22Rv1 (cell line): ENCODE data around the gene AQP7.

ENCODE experiments used
- ZFX ChIP-seq: fragments of 450-650 bp; IDR thresholded peaks from 2 replicates; pipeline ENCODE4 v1.6.1; 2017; ENCODE audit warnings: antibody characterized with exemption, borderline replicate concordance
- TF ChIP-seq, protein P1 (sequence below): fragments of 450-650 bp; IDR thresholded peaks from 2 replicates; pipeline ENCODE4 v1.5.1; 2017; ENCODE audit warnings: mild to moderate bottlenecking

DNA sequence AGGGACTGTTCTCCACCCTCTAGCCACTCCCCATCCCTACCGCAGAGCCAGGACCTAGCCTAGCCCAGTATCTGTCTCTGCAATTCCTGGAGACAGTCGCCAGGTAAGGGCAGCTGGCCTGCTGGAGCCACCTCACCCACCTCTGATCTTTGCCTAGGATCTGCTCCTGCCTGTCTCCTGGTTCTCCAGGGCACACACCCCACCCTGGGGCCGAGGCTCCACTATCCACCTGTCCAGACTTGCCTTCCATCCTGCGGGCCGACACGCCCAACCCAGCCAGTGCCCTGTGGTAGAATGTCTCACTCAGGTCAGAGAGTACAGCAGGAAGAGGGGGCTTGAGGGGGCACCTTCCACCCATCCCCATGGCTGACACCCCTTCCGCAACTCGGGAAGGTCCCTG, 15.7 kb upstream of the AQP7 start:
- TF ChIP-seq, protein P1, sequence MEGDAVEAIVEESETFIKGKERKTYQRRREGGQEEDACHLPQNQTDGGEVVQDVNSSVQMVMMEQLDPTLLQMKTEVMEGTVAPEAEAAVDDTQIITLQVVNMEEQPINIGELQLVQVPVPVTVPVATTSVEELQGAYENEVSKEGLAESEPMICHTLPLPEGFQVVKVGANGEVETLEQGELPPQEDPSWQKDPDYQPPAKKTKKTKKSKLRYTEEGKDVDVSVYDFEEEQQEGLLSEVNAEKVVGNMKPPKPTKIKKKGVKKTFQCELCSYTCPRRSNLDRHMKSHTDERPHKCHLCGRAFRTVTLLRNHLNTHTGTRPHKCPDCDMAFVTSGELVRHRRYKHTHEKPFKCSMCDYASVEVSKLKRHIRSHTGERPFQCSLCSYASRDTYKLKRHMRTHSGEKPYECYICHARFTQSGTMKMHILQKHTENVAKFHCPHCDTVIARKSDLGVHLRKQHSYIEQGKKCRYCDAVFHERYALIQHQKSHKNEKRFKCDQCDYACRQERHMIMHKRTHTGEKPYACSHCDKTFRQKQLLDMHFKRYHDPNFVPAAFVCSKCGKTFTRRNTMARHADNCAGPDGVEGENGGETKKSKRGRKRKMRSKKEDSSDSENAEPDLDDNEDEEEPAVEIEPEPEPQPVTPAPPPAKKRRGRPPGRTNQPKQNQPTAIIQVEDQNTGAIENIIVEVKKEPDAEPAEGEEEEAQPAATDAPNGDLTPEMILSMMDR = no peak
- no peak for TF ChIP-seq ZFX
